T47D (cell line): Measurements from ENCODE around the gene AFAP1L1.
A peak's percentile ranks its signal among the peaks of the same experiment; 100 is the strongest.

Experiments used
- DNase-seq, 2 experiments: peaks; one replicate each; pipeline versions ENCODE4 v3.0.0 to v3.0.0-alpha.2; 2011 to 2012; ENCODE audit warnings: low read depth in 1 of 2, low spot score in 1 of 2
- JUND ChIP-seq: IDR thresholded peaks from 2 replicates; pipeline ENCODE4 v1.6.1; 2012; ENCODE audit warnings: low read depth
- in situ Hi-C: cut with HindIII; loops from 2 replicates; pipeline ENCODE4 v1.10.0; 2016; ENCODE audit warnings: low sequenced_read_pairs, low pct_unique_long_range_greater_than_20kb

AFAP1L1 gene

DNA sequence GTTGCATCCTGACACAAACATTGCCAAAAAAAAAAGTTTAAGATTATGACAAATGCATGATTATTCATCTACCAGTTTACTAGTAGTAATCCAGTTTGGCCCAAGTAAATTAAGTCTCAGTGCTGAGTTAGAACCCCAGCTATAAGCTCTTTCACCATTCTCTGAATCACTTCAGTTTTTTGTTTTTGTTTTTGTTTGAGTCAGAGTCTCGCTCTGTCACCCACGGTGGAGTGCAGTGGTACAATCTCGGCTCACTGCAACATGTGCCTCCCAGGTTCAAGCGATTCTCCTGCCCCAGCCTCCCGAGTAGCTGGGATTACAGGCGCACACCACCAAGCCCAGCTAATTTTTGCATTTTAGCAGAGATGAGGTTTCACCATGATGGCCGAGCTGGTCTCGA is 84.7 kb downstream of the AFAP1L1 start:
- no peak for TF ChIP-seq JUND
- in situ Hi-C loops, result no loop called here
- no peak for DNase-seq

GRCh38 chr5:149357370-149358293 is 86.0 kb downstream of the AFAP1L1 start, which contains the start of gene PCYOX1L:
PCYOX1L (plus strand) TSS chr5:149358046; CDS start chr5:149358069, 23 bp downstream.
- in situ Hi-C loops, result no loop called here
- peak; percentile 97 to 99 for DNase-seq
- no peak for TF ChIP-seq JUND

DNA sequence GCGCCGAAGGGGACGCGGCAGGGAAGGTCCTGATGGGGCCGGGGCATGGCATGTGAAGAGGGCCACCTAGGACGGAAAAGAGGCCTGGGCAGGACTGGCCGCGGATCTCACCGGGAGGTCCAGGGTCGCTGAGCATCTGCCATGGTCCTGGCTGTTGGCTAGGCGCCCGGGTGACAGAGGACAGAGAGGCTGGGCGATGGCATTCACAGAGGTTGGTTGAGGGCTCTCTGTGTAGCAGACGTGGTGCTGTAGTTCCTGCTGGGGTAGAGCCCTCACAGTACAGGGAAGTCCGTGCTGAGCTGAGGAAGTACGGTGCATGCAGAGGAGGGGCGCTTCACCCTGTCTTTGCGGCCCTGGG is 86.6 kb downstream of the AFAP1L1 start:
- in situ Hi-C loops, result no loop called here
- no peak for TF ChIP-seq JUND
- peak in 1 of 2 experiments; percentile 20 for DNase-seq

GRCh38 chr5:149358868-149359495 is 87.3 kb downstream of the AFAP1L1 start:
- in situ Hi-C loops, result no loop called here
- no peak for DNase-seq
- TF ChIP-seq JUND, result no peak

GRCh38 chr5:149360272-149360671 is 88.6 kb downstream of the AFAP1L1 start:
- no peak for TF ChIP-seq JUND
- in situ Hi-C loops, result no loop called here
- no peak for DNase-seq

- no peak for TF ChIP-seq JUND
- DNase-seq, result no peak
- in situ Hi-C loops, result no loop called here
Measured at GRCh38 chr5:149362541-149362940, 90.9 kb downstream of the AFAP1L1 start.

GRCh38 chr5:149363358-149363757 is 91.7 kb downstream of the AFAP1L1 start:
- TF ChIP-seq JUND, result no peak

DNA sequence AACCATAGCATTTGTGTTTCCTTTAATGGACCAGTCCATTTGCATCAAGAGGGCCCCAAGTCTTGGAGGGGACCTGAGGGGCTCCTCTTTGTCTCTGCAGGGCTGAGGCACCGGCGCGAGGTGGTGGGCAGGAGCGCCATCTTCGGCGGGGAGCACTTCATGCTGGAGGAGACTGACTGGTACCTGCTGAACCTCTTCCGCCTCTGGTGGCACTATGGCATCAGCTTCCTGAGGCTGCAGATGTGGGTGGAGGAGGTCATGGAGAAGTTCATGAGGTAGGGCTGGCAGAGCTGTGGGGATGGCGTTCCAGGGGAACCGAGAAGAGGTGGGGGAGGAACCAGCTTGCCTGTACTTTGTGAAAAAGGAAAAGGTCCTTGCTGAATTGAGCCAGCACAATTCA is 92.3 kb downstream of the AFAP1L1 start:
- no peak for TF ChIP-seq JUND
- in situ Hi-C loops, result no loop called here
- no peak for DNase-seq

More at GRCh38 chr5:149363358-149363757, 91.7 kb downstream of the AFAP1L1 start:
- DNase-seq, result no peak
- in situ Hi-C loops, result no loop called here

DNA sequence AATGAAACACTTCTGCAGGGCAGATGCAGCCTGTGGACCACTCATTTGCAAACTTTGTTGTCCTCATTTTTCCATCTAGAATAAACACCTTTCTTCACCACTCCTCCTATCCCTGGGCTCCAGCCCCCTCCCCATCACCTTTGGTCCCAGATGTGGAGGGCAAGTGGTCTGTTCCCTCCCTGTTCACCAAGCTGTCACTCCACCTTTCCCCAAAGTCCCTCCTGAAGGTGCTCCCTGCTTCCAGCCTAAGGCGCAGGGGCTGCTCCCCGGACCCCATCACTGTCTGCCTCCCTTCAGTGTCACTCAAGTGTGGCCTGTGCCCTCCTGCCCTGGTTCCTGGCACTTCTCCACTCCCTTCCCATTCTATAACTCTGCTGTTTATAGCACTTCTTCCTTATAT is 93.1 kb downstream of the AFAP1L1 start:
- no peak for DNase-seq
- no peak for TF ChIP-seq JUND
- in situ Hi-C loops, result no loop called here

DNA sequence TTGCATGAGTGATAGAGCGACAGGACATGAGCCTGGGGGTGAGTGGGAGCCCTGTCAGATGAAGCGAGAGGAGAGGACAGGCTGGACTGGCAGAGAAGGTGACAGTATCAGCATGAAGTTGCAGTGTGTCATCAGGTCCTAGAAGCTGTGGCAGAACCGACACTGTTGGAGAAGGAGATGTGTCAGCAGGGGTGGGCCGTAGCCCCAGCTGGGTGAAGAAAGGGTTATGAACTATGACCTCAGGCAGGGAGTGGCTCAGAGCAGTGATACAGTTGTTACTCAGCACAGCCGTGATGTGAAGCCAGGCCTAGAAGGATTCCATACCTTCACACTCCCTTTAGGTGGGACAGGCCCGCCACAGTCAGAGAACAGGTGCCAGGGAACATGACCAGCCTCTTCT is 93.8 kb downstream of the AFAP1L1 start:
- no peak for TF ChIP-seq JUND
- no peak for DNase-seq
- in situ Hi-C loops, result no loop called here

DNA sequence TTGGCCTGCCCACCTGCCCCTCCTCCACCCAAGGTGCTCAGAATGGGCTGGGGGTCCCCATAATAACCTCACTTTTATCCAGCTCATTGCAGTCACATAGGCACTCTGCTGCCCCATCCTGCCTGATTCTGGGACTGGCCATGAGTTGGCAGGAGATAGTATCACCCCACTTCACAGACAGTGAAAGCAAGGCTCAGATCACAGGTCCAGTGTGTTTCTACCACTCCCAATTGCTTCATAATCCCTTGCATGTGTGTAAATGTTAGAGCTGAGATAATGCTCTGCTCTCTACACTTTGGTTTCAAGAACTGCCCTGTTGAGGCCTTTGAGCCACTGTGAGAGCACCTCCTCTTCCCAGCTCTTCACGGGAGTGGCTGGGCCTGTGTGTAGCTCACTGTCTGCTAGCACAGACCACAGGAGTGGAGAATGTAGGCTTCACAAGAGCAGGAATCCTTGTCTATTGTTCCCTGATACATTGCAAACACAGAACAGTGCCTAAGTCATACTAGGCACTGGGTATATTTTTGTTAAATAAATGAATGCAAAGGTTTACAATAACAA is 94.6 kb downstream of the AFAP1L1 start:
- no peak for DNase-seq
- in situ Hi-C loops, result no loop called here
- TF ChIP-seq JUND, result no peak

DNA sequence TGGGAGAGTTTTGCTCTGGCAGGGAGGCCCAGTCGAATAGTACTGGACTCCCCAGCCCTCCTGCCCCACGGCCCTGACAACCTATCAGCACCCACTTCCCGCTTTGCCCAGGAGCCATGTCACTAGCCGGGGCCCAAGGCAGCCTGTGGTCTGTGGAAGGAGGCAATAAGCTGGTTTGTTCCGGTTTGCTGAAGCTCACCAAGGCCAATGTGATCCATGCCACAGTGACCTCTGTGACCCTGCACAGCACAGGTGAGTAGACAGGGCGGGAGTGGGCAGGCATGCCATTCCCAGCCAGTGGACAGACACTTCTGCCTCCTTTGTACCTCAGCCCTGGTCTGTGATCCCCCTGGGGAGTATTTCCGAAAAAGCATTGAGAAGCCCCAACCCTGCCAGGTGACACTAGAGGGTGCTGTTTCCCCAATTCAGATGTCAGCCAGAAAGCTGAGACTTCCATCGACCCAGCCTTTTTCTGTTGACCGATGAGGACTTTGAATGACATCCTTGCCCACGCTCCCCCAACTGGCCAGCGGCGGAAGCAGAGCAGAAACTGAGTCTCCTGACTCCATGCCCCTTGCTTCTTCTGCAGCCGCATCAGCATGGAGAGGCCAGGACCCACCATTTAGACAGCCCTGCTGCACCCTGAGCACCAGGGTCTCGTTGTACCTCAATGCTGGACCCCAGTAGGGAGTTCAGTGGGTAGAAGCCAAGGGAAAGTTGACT is 95.8 kb downstream of the AFAP1L1 start:
- no peak for TF ChIP-seq JUND
- in situ Hi-C loops, result no loop called here
- peak; percentile 84 to 86 for DNase-seq
